ENCODE measurements around the gene KDM3B.

The KDM3B gene

GRCh38 chr5:138444078-138444773 is 91.7 kb downstream of the KDM3B start:
- Mint-ChIP-seq H3K4me1 (peaks cover 7 to 16% of the 10 kb centered on the region in 2 donors), H3K27ac (no peak overlapping the region), H3K27me3 (peaks cover 5 to 6% of the 10 kb centered on the region in 2 donors), H3K36me3 (no peaks in the 10 kb centered on the region), H3K9me3 (no peaks in the 10 kb centered on the region), H3K4me3 (no peak overlapping the region)
- no peak for ATAC-seq (replicated peaks)
- DNase-seq, result no peak

GRCh38 chr5:138444774-138445546 is 92.5 kb downstream of the KDM3B start:
- peaks cover 6 to 13% of the 10 kb centered on the region in 2 donors for H3K4me1 Mint-ChIP-seq
- DNase-seq (no peak), ATAC-seq (replicated peaks) (no peak)
- no peaks in the 10 kb centered on the region for H3K36me3 Mint-ChIP-seq
- no peak overlapping the region for H3K27ac Mint-ChIP-seq
- H3K4me3 Mint-ChIP-seq, result no peak overlapping the region
- peaks cover 4 to 6% of the 10 kb centered on the region in 2 donors for H3K27me3 Mint-ChIP-seq
- no peaks in the 10 kb centered on the region for H3K9me3 Mint-ChIP-seq

- no peaks in the 10 kb centered on the region for H3K36me3 Mint-ChIP-seq
Measured at GRCh38 chr5:138445547-138446271, 93.2 kb downstream of the KDM3B start.

GRCh38 chr5:138448070-138448469 is 95.6 kb downstream of the KDM3B start:
- Mint-ChIP-seq H3K36me3 (no peaks in the 10 kb centered on the region), H3K27me3 (peaks cover 0 to 12% of the 10 kb centered on the region in 2 donors), H3K9me3 (no peaks in the 10 kb centered on the region), H3K4me3 (no peak overlapping the region), H3K27ac (no peak overlapping the region), H3K4me1 (peaks cover 7 to 12% of the 10 kb centered on the region in 2 donors)
- ATAC-seq (replicated peaks) (no peak), DNase-seq (no peak)

More at GRCh38 chr5:138445547-138446271, 93.2 kb downstream of the KDM3B start:
- no peak overlapping the region for H3K27ac Mint-ChIP-seq
- ATAC-seq (replicated peaks) (no peak), DNase-seq (no peak)
- peaks cover 7 to 12% of the 10 kb centered on the region in 2 donors for H3K4me1 Mint-ChIP-seq
- H3K9me3 Mint-ChIP-seq, result no peaks in the 10 kb centered on the region
- H3K27me3 Mint-ChIP-seq, result peaks cover 0 to 6% of the 10 kb centered on the region in 2 donors
- no peak overlapping the region for H3K4me3 Mint-ChIP-seq

GRCh38 chr5:138448481-138449398 is 96.3 kb downstream of the KDM3B start:
- Mint-ChIP-seq H3K36me3 (no peaks in the 10 kb centered on the region), H3K27ac (no peak overlapping the region), H3K27me3 (peaks cover 0 to 12% of the 10 kb centered on the region in 2 donors), H3K4me1 (peaks cover 7 to 12% of the 10 kb centered on the region in 2 donors), H3K4me3 (no peak overlapping the region), H3K9me3 (no peaks in the 10 kb centered on the region)
- DNase-seq, result no peak
- ATAC-seq (replicated peaks), result no peak

- Mint-ChIP-seq H3K27ac (no peak overlapping the region), H3K27me3 (peaks cover 0 to 12% of the 10 kb centered on the region in 2 donors)
Measured at GRCh38 chr5:138449501-138450239, 97.2 kb downstream of the KDM3B start.

GRCh38 chr5:138450971-138451370 is 98.5 kb downstream of the KDM3B start:
- Mint-ChIP-seq H3K27ac (no peak overlapping the region), H3K36me3 (no peaks in the 10 kb centered on the region), H3K4me3 (no peak overlapping the region), H3K27me3 (peaks cover 0 to 12% of the 10 kb centered on the region in 2 donors), H3K9me3 (no peaks in the 10 kb centered on the region), H3K4me1 (peaks cover 7 to 12% of the 10 kb centered on the region in 2 donors)
- DNase-seq (no peak), ATAC-seq (replicated peaks) (no peak)

More at GRCh38 chr5:138449501-138450239, 97.2 kb downstream of the KDM3B start:
- peak overlapping the region; percentile 53 to 69 for H3K4me3 Mint-ChIP-seq
- peaks cover 7 to 12% of the 10 kb centered on the region in 2 donors for H3K4me1 Mint-ChIP-seq
- H3K36me3 Mint-ChIP-seq, result no peaks in the 10 kb centered on the region
- ATAC-seq (replicated peaks) (peak; percentile 92 to 93), DNase-seq (peak; percentile 74)
- H3K9me3 Mint-ChIP-seq, result no peaks in the 10 kb centered on the region

- Mint-ChIP-seq H3K27me3 (peaks cover 0 to 12% of the 10 kb centered on the region in 2 donors), H3K36me3 (no peaks in the 10 kb centered on the region), H3K9me3 (no peaks in the 10 kb centered on the region), H3K27ac (no peak overlapping the region), H3K4me1 (peaks cover 7 to 16% of the 10 kb centered on the region in 2 donors), H3K4me3 (no peak overlapping the region)
- ATAC-seq (replicated peaks) (no peak), DNase-seq (no peak)
Measured at GRCh38 chr5:138452720-138453119, 100.2 kb downstream of the KDM3B start.

- H3K27ac Mint-ChIP-seq, result no peak overlapping the region
- peaks cover 12 to 24% of the 10 kb centered on the region in 2 donors for H3K4me1 Mint-ChIP-seq
Measured at GRCh38 chr5:138453590-138453989, 101.1 kb downstream of the KDM3B start.

GRCh38 chr5:138454121-138454520 is 101.6 kb downstream of the KDM3B start:
- Mint-ChIP-seq H3K4me1 (peaks cover 16 to 27% of the 10 kb centered on the region in 2 donors), H3K4me3 (no peak overlapping the region), H3K27ac (no peak overlapping the region), H3K9me3 (peaks cover 0 to under 1% of the 10 kb centered on the region in 2 donors), H3K27me3 (peaks cover 1 to 6% of the 10 kb centered on the region in 2 donors), H3K36me3 (peaks cover under 1 to 3% of the 10 kb centered on the region in 2 donors)
- ATAC-seq (replicated peaks), result no peak
- DNase-seq, result no peak

More at GRCh38 chr5:138453590-138453989, 101.1 kb downstream of the KDM3B start:
- ATAC-seq (replicated peaks) (no peak), DNase-seq (no peak)
- Mint-ChIP-seq H3K27me3 (peaks cover 0 to 6% of the 10 kb centered on the region in 2 donors), H3K36me3 (no peaks in the 10 kb centered on the region), H3K4me3 (no peak overlapping the region), H3K9me3 (no peaks in the 10 kb centered on the region)

GRCh38 chr5:138455232-138455930 is 102.9 kb downstream of the KDM3B start:
- H3K27ac Mint-ChIP-seq, result no peak overlapping the region
- ATAC-seq (replicated peaks), result no peak
- H3K9me3 Mint-ChIP-seq, result peaks cover 0 to 2% of the 10 kb centered on the region in 2 donors
- peaks cover 3 to 6% of the 10 kb centered on the region in 2 donors for H3K27me3 Mint-ChIP-seq
- H3K4me1 Mint-ChIP-seq, result peaks cover 18 to 30% of the 10 kb centered on the region in 2 donors
- H3K36me3 Mint-ChIP-seq, result peaks cover 2 to 6% of the 10 kb centered on the region in 2 donors
- H3K4me3 Mint-ChIP-seq, result no peak overlapping the region
- DNase-seq, result no peak

GRCh38 chr5:138457531-138458275 is 105.2 kb downstream of the KDM3B start:
- Mint-ChIP-seq H3K27ac (peak overlapping the region; percentile 76), H3K27me3 (peaks cover 0 to 3% of the 10 kb centered on the region in 2 donors), H3K9me3 (peaks cover 0 to 2% of the 10 kb centered on the region in 2 donors), H3K4me3 (no peak overlapping the region), H3K36me3 (peaks cover 2 to 6% of the 10 kb centered on the region in 2 donors), H3K4me1 (peaks cover 32 to 46% of the 10 kb centered on the region in 2 donors)
- ATAC-seq (replicated peaks), result no peak
- DNase-seq, result no peak
